Superior temporal gyrus (tissue), 1 donor: ENCODE measurements around the gene ITPRIP.

Experiments
- DNase-seq: peaks from one replicate; pipeline ENCODE4 v3.0.0-alpha.2; 2016; ENCODE audit errors: extremely low spot score

ITPRIP gene, protein sequence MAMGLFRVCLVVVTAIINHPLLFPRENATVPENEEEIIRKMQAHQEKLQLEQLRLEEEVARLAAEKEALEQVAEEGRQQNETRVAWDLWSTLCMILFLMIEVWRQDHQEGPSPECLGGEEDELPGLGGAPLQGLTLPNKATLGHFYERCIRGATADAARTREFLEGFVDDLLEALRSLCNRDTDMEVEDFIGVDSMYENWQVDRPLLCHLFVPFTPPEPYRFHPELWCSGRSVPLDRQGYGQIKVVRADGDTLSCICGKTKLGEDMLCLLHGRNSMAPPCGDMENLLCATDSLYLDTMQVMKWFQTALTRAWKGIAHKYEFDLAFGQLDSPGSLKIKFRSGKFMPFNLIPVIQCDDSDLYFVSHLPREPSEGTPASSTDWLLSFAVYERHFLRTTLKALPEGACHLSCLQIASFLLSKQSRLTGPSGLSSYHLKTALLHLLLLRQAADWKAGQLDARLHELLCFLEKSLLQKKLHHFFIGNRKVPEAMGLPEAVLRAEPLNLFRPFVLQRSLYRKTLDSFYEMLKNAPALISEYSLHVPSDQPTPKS

DNA sequence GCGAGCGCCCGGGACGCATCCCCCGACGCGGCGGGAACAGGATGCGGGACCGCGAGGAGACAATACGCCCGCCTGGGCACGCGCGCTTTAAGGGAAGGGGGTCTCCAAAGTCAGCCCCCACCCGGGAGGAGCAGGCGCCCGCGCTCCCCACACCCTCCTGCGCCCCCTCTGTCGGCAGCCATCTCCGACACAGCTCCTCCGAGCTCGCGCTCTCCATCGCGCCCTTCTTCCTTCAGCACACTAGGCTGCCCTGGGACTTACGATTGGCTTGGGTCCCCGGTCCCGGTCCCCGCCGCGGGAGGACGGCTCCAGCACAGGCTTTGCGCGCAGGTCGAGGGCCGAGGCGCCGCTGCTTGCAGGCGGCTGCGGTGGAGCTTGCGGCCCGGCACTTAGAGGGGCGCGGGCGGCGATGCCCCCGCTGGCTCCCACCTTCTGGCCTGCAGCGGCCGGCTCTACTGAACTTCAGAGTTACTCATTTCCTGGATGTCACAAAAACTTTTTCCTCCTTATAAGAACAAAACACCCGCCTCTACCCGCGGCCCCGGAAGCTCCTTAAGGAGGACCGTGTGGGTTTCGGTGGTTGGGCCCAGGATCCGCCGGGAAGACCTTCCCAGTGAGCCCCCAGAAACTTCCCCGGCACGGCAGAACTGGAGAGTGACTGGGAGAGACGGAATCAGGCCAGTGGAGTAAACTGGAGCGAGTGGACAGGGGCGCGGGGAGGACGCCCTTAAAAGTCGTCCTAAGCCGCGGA, at the start of gene ITPRIP:
ITPRIP (minus strand) TSS at position 481 of the 751 bp plus-strand sequence. CDS start 22,414 bp downstream, outside the sequence.
- DNase-seq = peak; percentile 64

DNA sequence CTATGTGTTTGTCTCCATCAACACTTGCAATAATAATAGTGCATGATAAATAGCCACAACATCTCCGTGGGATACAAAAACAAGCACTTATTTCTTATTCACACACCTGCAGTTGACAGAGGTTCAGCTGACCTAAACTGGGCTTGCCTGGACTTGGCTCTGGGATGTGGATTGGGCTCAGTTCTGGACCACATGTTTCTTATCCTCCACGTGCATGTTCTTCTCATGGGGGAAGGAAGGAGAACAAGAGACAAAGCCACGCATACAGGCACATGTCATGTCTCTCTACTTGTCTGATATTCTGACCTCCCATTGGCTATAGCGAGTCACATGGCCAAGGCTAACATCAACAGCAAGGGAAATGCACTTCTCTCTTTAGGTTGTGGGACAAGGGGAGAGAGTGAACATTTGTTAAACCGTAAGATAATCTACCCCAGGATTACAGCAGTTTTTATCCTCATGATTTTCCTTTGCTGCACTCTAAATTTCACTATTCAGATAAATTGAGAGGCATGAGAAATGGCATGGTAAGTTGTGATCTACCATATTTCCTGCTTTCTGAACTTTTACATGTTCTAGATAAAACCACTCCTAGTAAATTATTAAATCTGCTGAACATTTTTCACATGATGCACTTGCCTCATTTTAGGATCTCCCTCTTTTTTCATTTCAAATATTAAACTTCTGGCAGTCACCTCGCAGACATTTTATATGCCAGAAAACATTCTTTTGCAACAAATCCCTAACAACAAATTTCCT, 49.0 kb upstream of the ITPRIP start:
- DNase-seq = no peak

DNA sequence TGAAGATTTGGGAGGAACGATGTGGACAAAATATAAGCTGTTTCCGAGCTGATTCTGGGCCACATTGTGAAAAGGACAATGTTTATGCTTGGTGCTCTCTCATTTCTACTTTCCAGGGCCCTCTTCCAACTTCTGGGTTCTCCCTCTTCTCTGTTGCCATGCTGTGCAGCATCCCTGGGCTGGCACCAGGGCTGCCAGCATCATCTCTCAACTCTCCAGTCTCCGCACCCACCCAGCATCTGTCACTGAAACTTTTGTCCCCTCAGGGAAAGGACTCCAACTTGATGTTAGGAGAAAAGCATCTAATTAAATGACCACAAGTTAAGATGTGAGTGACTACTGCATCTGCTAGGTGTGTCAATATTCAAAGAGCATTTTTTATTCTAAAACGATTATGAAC, 42.1 kb upstream of the ITPRIP start:
- no peak for DNase-seq

DNA sequence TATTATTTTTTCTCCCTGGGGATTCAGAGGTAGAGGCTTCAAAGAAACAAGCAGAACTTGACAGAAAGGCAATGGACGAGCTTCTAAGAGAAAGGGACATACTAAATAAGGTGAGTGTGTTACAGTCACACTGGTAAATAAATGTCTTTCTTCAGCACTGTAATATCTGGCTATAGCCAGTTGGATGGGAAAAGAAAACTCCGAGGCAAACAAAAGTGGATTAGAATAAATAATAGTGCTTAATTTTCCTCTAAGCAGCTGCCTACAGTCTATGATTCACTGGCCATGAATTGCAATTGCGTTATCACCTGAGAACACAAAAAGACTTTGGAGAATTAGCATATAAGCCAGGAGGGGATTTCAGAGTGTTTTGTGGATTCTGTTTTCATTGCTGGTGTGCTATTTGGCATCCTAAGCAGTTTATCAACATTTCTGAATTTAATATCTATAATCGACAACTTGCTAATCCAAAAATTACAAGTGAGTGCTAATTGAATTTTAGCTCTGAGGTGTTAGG, 38.6 kb upstream of the ITPRIP start:
- no peak for DNase-seq

DNA sequence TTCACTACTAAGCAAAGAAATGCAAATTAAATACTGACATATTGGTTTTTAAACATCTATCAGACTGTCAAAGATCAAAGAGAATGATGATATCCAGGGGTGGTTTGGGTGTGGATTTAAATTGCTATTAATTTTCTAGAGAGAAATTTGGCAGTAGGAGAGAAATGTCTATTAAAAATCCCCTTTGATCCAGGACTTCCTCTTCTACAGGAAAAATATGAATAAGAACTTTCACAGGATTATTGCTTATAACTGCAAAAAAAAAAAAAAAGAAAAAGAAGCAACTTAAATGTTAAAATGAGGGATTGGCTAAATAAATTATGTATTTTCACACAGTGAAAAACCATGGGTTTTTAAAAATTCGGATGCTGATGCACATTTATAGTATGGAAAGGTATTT, 36.3 kb upstream of the ITPRIP start:
- no peak for DNase-seq

DNA sequence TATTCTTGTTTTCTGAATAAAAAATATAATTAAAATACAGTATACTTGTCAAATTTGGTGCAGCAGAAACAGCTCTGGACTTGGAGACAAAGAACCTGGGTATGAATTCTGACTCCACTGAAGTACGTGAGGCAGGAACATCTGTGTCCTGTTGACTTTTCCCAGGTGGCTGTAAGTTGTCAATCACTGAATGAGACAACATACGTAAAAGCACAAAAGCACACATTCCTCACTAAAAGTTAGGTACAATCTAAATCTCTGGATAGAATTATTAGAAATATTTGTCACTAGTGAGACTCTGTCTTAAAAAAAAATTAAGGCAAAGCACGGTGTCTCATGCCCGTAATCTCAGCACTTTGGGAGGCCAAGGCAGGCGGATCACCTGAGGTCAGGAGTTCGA, 33.5 kb upstream of the ITPRIP start:
- DNase-seq = no peak

DNA sequence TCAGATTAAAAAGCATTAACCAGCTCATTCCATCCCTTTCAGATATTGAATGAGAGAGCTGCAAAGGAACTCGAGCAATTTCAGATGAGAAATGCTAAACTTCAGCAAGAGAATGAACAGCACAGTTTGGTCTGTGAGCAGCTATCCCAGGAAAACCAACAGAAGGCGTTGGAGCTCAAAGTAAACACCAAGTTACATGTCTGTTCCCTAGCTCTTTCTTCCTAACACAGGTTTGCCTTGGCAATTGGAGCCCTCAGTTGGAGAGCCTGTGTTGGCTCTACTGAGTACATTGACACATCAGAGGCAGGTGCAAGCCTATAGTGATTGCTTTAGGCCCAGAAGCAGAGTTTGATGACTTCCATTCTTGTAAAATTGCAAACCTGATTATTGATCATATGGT, 30.1 kb upstream of the ITPRIP start:
- no peak for DNase-seq

DNA sequence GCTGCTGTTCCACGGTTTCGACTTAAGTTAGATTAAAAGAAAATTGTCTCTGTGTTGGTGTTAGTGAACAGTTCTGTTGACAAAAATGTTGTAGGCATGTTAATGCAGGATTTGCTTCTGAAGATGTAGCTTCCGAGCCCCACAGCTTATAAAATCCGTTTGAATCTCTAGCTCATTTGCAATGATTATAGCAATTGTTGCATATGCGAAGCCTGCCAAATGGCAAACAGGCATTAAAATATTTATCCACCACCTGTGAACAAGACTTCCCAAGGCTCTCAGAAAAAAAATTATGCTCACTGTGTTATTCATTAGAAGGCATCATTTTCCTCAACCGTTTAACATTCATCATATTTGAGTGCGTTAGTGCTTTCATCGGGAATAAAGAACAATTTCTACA, 29.6 kb upstream of the ITPRIP start:
- DNase-seq = no peak

DNA sequence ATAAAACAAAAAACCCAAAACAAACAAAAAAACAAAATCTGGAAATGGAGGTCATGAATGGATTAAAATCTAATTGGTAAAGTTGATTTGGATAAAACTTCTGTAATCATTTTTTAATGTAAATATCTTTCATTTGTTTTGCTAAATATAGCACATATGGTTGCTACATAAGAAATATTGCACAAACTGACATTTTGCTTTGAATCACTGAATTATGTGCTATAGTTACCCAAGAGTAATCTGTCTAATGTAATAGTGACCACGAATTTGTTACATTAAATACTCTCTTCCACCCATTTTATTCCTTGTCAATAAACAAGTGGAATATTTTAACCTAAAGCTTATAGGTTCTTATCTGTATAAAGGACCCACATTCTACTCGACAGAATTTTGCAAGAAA, 21.5 kb upstream of the ITPRIP start:
- no peak for DNase-seq

DNA sequence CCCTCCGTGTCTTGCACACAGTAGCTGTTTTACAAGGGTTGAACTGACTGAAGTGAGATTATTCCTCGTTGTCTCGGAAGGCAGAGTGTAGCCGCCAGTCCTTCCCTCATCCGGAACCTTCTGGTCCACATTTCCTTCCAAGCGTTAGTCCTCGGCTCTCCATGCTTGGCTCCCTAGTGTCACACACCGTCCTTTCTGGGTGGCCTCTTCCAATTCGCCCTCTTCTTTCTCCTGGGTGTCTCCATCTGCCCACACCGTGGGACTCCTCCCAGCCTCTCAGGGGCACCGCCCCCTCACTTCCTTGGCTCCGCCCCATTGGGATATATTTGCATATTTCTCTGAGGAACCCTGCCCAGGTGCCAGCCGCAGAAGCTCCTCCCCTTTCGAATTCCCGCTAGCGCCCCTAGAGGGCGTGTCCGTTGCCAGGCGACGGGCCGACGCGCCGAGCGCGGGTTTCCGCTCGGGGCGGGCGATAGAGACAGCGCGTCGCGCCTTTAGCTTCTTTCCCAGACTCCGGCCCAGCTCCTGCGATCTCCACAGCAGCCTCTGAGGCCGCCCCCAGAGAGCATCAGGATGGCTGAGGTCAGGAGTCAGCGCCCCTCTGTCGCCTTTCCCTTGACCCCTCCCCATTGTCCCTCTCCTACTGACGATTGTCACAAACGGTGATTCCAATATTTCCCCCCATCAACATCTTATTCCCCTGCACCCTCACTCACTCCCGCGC, 15.2 kb upstream of the ITPRIP start, which contains the start of gene CFAP58:
CFAP58 (plus strand) TSS at position 509 of the 724 bp plus-strand sequence; CDS start at position 574, 65 bp downstream.
- DNase-seq = peak; percentile 88

DNA sequence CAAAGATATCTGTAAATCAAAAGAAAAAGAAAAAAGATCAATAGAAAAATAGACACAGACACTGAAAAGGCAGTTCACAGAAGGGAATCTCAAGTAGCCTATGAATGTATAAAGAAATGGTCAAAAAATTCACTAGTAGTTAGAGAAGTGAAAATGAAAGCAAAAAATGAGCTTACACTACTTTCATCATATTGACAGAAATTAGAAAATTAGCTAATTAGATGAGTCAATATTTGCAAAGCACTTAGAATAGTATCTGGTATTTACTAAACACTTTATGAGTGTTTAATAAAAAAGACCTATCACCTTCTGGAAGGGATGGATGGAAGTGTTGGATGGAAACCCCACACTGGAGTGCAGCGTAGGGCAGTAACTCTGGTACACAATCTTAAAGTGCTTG, 13.7 kb upstream of the ITPRIP start:
- DNase-seq = no peak

DNA sequence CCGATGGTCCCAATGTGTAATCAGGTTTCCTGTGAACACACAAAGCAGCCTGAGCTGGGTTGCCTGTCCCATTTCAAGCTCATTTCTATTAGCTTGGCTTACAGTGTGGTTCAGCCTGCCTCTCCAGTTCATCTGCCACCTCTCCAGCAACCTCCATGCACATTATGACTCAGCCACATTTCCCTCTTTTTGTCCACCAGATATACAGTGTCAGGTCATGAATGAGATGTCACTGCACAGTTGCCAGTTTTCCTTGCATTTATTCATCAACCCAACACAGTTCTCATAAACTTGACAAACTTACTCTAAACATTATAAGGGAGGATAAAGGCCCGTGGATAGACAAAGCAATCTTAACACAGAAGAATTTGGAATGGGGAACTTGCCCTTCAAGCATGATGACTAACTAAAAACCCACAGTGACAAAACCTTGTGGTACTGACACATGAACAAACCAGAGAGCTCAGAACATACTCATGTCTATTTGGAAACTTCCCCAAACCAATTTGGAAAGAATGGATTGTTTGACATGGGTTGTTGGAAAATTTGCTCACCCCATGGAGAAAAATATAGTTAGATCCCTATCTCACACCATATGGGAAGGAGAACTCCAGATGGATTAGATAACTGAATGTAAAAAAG, 12.9 kb upstream of the ITPRIP start:
- DNase-seq = no peak

DNA sequence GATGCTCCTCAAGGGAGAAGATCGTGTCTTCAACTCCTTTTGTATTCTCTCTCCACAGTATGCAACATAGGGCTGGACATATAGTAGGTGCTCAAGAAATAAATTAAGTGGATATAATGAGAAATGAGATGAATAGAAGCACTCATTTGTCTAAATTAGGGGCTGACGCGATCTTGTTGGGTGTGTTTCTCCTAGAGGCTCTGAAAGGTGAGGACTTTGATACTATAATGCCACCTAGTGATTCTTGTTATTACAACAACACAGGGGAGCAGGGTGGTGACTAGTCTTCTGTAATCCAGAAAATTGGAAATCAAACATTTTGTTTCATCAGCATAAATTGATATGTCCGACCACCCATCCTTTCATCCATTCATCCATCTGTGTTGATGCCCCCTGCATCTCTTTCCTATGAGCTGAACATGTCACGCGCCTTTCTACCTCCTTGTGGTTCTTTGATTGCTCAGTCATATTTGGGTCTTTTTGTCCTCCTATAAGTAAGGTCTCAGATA, 11.9 kb upstream of the ITPRIP start:
- DNase-seq = peak; percentile 91

DNA sequence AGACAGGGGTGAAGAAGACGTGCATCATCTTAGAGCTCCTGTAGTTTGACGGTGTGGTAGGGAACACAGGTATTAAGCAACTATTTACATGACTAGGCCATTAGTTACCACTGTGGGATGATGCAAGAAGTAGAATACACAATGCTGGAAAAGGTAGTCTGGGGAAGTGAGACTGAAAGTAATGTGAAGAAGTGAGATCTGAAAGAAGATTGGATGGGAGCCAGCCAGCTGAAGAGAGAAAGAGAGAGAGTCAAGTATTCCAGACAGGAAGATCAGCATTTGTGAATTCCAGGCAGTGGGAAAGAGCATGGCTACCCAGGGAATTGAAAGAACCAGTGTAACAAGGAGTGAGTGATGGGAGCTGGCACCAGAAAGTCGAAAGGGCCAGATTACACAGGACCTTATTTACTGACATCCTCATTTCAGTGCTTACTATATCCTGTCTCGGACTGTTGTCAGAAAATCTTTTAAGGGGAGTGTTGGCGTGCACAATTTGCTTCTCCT, 11.4 kb upstream of the ITPRIP start:
- peak; percentile 61 for DNase-seq

DNA sequence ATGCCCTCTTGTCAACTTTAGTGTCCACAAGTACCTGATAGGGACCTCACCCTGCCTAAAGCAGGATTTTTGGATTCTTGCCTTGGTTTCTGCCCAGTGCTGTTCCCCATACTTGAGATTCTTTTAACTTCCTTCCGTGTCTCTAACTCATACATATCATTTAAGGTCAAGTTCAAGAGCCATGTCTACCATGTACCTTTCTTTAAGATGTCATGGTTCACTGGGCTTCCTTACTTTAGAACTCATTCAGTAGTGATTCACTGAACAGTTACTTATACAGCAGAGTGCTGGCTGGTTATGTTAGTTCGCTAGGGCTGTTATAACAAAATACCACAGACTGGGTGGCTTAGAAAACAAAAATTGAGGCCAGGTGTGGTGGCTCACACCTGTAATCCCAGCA, 10.3 kb upstream of the ITPRIP start:
- DNase-seq = no peak

DNA sequence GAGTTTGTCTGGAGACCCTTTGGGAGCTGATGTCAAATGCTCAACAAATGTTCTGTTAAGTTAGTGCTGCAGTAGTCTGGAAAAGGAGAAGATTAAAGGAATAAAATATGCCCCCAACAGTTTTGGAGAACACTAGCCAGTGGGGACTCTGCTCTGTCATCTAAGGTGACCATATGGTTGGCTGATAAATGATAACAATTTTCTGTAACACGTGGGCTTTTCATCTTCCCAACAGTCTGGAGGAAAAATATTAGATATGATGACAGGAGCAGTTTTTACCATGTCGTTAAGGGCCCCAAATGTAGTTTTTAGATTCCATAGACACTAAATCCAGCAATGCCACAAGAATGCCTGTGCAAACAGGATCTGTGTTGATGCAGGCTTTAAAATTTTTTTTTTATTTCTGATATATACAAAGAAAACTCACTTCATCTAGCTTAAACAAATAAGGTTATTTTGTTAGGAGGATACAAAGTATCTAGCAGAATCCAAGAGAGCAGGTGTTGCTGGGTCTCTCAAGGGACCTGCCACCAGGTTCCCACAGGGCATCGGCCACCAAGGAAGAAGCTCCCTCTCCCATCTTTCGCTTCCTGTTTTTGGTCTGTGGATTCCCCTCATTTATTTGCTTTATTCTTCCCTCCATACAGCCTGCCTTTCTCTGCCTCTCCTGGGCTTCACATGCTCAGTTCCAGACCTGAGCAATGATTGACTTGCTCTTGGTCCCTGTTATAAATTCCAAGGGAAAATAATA, 9.2 kb upstream of the ITPRIP start:
- DNase-seq = no peak

DNA sequence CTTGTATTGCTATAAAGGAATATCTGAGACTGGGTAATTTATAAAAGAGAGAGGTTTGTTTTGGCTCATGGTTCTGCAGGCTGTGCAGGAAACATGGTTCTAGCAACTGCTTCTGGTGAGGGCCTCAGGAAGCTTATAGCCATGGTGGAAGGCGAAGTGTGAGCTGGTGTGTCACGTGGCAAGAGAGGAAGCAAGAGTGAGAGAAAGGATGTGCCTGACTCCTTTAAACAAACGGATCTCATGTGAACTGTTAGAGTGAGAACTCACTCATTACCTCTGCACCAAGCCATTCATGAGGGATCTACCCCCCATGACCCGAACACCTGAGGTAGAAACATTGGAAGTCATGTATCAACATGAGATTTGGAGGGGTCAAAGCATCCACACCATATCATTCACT, 7.7 kb upstream of the ITPRIP start:
- no peak for DNase-seq

DNA sequence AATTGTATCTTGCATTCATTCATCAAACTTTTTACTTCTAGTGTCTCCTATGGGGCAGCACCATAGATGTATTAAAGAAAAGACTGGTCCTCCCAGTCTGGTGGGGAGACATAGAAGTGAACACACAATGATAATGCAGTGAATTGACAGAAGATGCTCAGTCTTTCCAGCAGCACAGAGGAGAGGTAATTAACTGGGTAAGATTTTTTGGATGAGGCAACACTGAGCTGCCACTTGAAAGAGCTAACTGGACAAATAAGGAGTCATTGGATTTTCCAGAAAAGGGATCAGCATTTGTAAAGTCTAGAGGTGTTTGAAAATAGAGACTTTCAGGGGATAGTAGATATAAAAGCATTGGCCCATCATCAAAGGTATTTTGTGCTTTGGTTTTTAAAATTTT, 7.2 kb upstream of the ITPRIP start:
- DNase-seq = no peak

DNA sequence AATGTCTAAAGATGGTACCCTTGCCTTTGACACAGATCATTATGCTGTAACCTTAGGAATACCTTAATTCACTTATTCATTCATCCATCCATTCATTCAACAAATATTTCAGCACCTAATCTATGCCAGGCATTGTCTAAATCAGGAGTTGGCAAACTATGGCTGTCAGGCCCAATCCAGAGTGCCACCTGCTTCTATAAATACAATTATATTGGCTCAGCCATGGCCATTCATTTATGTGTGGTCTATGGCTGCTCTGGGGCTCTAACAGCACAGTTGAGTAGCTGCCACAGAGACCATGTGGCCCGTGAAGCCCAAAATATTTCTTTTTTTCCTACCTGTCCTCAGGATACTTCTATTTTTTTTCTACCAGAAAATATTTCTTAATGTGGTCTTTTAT, 6.0 kb upstream of the ITPRIP start:
- DNase-seq = no peak
